Stomach (tissue), 4 donors: ENCODE results near the gene MEGF10.

Experiments
- EP300 ChIP-seq: sonication (generic); formaldehyde crosslinking; IDR thresholded peaks from one replicate; pipeline ENCODE4 v1.6.1; 2017; ENCODE audit warnings: antibody characterized with exemption
- POLR2A ChIP-seq, 4 donors: fragments of 450-650 bp; IDR thresholded peaks; one replicate each; pipeline ENCODE4 v1.6.1; 2016; ENCODE audit warnings: antibody characterized with exemption in 4 of 4, control low read depth in 2 of 4, mild to moderate bottlenecking in 1 of 4, moderate library complexity in 1 of 4

DNA sequence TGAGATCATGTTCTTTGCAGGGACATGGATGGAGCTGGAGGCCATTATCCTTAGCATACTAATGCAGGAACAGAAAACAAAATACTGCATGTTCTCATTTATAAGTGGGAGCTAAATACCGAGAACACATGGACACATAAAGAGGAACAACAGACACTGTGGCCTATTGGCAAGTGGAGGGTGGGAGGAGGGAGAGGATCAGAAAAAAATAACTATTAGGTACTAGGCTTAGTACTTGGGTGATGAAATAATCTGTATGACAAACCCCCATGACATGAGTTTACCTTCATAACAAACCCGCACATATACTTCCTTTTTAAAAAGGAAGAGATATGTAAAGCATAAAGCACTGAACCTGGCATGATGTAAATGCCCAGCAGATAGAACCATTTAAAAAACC lies 99.0 kb downstream of the MEGF10 start:
- TF ChIP-seq EP300: no peak
- TF ChIP-seq POLR2A (IDR thresholded peaks at IDR 0.05): no peak
